Activated T-cell treated with anti-CD3 and anti-CD28 coated beads, Interleukin-2, amount 50 U/mL, for 1 hour (primary cell): ENCODE data around the gene ISCA2.
"Not testable (repeated sequence)": the region's sequence is repeated elsewhere in the genome, so short reads cannot be mapped to it uniquely, and the experiment has no call there.

Experiments
- DNase-seq: peaks from one replicate; pipeline ENCODE4 v3.0.0-alpha.2; 2020

Gene ISCA2

GRCh38 chr14:74493343-74494261, at the start of gene ISCA2:
Gene ISCA2 (plus strand): TSS chr14:74493765. CDS start chr14:74493775, 10 bp downstream.
- DNase-seq: peak; percentile 99

GRCh38 chr14:74444866-74445265, 48.7 kb upstream of the ISCA2 start:
- no peak for DNase-seq

- DNase-seq: not testable (repeated sequence)
Measured at GRCh38 chr14:74454397-74454796, 39.2 kb upstream of the ISCA2 start.

GRCh38 chr14:74456684-74457564, 36.6 kb upstream of the ISCA2 start:
- no peak for DNase-seq

GRCh38 chr14:74457565-74457895, 36.0 kb upstream of the ISCA2 start:
- no peak for DNase-seq

- peak; percentile 22 for DNase-seq
Measured at GRCh38 chr14:74459289-74459946, 34.1 kb upstream of the ISCA2 start.

GRCh38 chr14:74459976-74460375, 33.6 kb upstream of the ISCA2 start:
- no peak for DNase-seq

- DNase-seq: no peak
Measured at GRCh38 chr14:74462993-74463392, 30.6 kb upstream of the ISCA2 start.

GRCh38 chr14:74463697-74464096, 29.9 kb upstream of the ISCA2 start:
- DNase-seq: no peak

- no peak for DNase-seq
Measured at GRCh38 chr14:74464785-74465184, 28.8 kb upstream of the ISCA2 start.

- no peak for DNase-seq
Measured at GRCh38 chr14:74465335-74465734, 28.2 kb upstream of the ISCA2 start.

GRCh38 chr14:74468513-74468912, 25.1 kb upstream of the ISCA2 start:
- no peak for DNase-seq

GRCh38 chr14:74469548-74470518, 23.7 kb upstream of the ISCA2 start:
- DNase-seq: no peak

- no peak for DNase-seq
Measured at GRCh38 chr14:74472601-74473000, 21.0 kb upstream of the ISCA2 start.

- no peak for DNase-seq
Measured at GRCh38 chr14:74474376-74474775, 19.2 kb upstream of the ISCA2 start.

GRCh38 chr14:74475678-74476077, 17.9 kb upstream of the ISCA2 start:
- no peak for DNase-seq

GRCh38 chr14:74476107-74476506, 17.5 kb upstream of the ISCA2 start:
- no peak for DNase-seq

GRCh38 chr14:74476607-74477006, 17.0 kb upstream of the ISCA2 start:
- no peak for DNase-seq

GRCh38 chr14:74478996-74479635, 14.4 kb upstream of the ISCA2 start:
- DNase-seq: no peak

- no peak for DNase-seq
Measured at GRCh38 chr14:74480046-74480445, 13.5 kb upstream of the ISCA2 start.

GRCh38 chr14:74482571-74482970, 11.0 kb upstream of the ISCA2 start:
- DNase-seq: no peak

- no peak for DNase-seq
Measured at GRCh38 chr14:74483321-74483720, 10.2 kb upstream of the ISCA2 start.
